ENCODE data around the gene KCNT2. TPM values are rescaled to one million over a fixed set of nuclear protein-coding genes. Genes with fewer than 3 reads are reported as not detected.

Gene KCNT2
- total and polyA plus RNA-seq, 2 donors (not counting 3 experiments of a cell fraction or from before 2014, with no cell fraction given): 0.46 to 1.6 TPM

DNA sequence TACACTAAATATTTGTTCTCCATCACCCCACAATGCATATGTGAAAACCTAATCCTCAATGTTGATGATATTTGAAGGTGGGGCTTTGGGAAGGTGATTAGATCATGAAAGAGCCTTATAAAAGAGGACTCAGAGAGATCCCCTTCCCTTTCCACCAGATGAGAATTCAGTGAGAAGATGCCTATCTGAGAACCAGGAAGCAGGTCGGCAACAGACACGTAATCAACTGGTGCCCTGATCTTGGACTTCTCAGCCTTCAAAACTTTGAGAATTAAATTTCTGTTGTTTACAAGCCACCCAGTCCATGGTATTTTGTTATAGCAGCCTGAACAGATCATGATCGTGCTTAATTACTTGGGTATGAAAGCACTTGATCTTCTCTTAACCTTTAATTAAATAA is 329.4 kb downstream of the KCNT2 start:
- ChIA-PET CTCF (no interaction called here), POLR2A (no interaction called here)
- no peaks in the 10 kb centered on the region for H3K36me3 ChIP-seq (ENCODE audit: control insufficient read depth in 2 of 2, extremely low read depth in 1 of 2, insufficient read depth in 2 of 2, low read length in 2 of 2)
- no peaks in the 10 kb centered on the region for H4K20me1 ChIP-seq (replicated peaks; ENCODE audit: control insufficient read depth, extremely low read depth, insufficient read depth, low read length)
- H3K4me1 ChIP-seq (ENCODE audit: control insufficient read depth, extremely low read depth, insufficient read depth, low read length): no peaks in the 10 kb centered on the region
- H3K4me3 ChIP-seq (replicated peaks in 1 of 3; ENCODE audit: insufficient read depth in 1 of 3, low read depth in 1 of 3, low read length in 3 of 3): no peak overlapping the region
- no peaks in the 10 kb centered on the region for H3K79me2 ChIP-seq (ENCODE audit: control insufficient read depth, insufficient read depth, low read length)
- dilution Hi-C loops (cut with MboI; ENCODE audit: extremely low pct_ligation_motif_present, low sequenced_read_pairs) (no loop called here), intact Hi-C loops (cut with micrococcal nuclease) (no loop called here)
- H3K27ac ChIP-seq (ENCODE audit: insufficient read depth, low read depth, low read length): no peak overlapping the region
- no TSS peak for BruUV-seq (replicated peaks)
- no peak for FAIRE-seq
- TF ChIP-seq, protein P1, sequence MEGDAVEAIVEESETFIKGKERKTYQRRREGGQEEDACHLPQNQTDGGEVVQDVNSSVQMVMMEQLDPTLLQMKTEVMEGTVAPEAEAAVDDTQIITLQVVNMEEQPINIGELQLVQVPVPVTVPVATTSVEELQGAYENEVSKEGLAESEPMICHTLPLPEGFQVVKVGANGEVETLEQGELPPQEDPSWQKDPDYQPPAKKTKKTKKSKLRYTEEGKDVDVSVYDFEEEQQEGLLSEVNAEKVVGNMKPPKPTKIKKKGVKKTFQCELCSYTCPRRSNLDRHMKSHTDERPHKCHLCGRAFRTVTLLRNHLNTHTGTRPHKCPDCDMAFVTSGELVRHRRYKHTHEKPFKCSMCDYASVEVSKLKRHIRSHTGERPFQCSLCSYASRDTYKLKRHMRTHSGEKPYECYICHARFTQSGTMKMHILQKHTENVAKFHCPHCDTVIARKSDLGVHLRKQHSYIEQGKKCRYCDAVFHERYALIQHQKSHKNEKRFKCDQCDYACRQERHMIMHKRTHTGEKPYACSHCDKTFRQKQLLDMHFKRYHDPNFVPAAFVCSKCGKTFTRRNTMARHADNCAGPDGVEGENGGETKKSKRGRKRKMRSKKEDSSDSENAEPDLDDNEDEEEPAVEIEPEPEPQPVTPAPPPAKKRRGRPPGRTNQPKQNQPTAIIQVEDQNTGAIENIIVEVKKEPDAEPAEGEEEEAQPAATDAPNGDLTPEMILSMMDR (IDR thresholded peaks at IDR 0.05; ENCODE audit: extremely low read depth in 1 of 2, insufficient read depth in 1 of 2, low read depth in 1 of 2, low read length in 2 of 2): no peak
- no peak for TF ChIP-seq POLR2AphosphoS5 (IDR thresholded peaks at IDR 0.05; ENCODE audit: insufficient read depth, low read depth, low read length)
- TF ChIP-seq MYC (IDR thresholded peaks at IDR 0.05; ENCODE audit: low read depth, low read length): no peak
- TF ChIP-seq, protein P2, sequence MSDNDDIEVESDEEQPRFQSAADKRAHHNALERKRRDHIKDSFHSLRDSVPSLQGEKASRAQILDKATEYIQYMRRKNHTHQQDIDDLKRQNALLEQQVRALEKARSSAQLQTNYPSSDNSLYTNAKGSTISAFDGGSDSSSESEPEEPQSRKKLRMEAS (IDR thresholded peaks at IDR 0.05; ENCODE audit: insufficient read depth, insufficient read length): no peak
- TF ChIP-seq FOS (IDR thresholded peaks at IDR 0.05; ENCODE audit: borderline replicate concordance, insufficient read depth, low read length): no peak
- no peak for TF ChIP-seq JUN (IDR thresholded peaks at IDR 0.05; ENCODE audit: borderline replicate concordance, insufficient read depth, insufficient read length, low read depth)
- no peak for TF ChIP-seq EZH2 (IDR thresholded peaks at IDR 0.05; ENCODE audit: borderline replicate concordance, low read depth, low read length, severe bottlenecking)
- TF ChIP-seq GATA2 (IDR thresholded peaks at IDR 0.05; ENCODE audit: insufficient read depth, insufficient read length, low read depth, low read length): no peak
- TF ChIP-seq POLR2A (IDR thresholded peaks at IDR 0.05; ENCODE audit: low read depth, low read length): no peak
- no peak for DNase-seq (ENCODE audit: low read depth, low spot score)
- H3K9ac ChIP-seq (replicated peaks; ENCODE audit: extremely low read depth, insufficient read depth, low read length): no peak overlapping the region
- H3K9me3 ChIP-seq (replicated peaks; ENCODE audit: control insufficient read depth, insufficient read depth, low read length): no peaks in the 10 kb centered on the region
- no peaks in the 10 kb centered on the region for H3K27me3 ChIP-seq (ENCODE audit: control insufficient read depth in 2 of 2, insufficient read depth in 2 of 2, low read length in 2 of 2)
- no peak overlapping the region for H3K4me2 ChIP-seq (ENCODE audit: insufficient read depth, low read length)
- H2AFZ ChIP-seq (ENCODE audit: low read depth, low read length): no peak overlapping the region
- no peaks in the 10 kb centered on the region for H3K9me1 ChIP-seq (replicated peaks; ENCODE audit: control insufficient read depth, extremely low read depth, insufficient read depth, low read length)
